Measurements from ENCODE around the gene ENG. TPM values are rescaled to one million over a fixed set of nuclear protein-coding genes. Genes with fewer than 3 reads are reported as not detected.
A peak's percentile ranks its signal among the peaks of the same experiment; 100 is the strongest.

ENG gene
- total RNA-seq, 1 experiment from 2014 or later: 25.1 TPM

GRCh38 chr9:127794001-127794791 is 60.3 kb downstream of the ENG start:
- Histone ChIP-seq H3K27me3 (ENCODE audit: control insufficient read depth, insufficient read depth, low read length) (no peaks in the 10 kb centered on the region), H3K9me3 (ENCODE audit: control insufficient read depth, insufficient read depth, low read depth, low read length) (no peaks in the 10 kb centered on the region), H3K4me1 (ENCODE audit: control insufficient read depth, insufficient read depth, low read length) (no peaks in the 10 kb centered on the region), H3K4me3 (ENCODE audit: low read depth in 2 of 2, low read length in 2 of 2) (no peak overlapping the region), H3K36me3 (ENCODE audit: control insufficient read depth, insufficient read depth, low read length) (peaks cover 9% of the 10 kb centered on the region), H3K27ac (ENCODE audit: low read length) (no peak overlapping the region)
- in situ Hi-C loops (cut with HindIII; ENCODE audit: low pct_unique_long_range_greater_than_20kb, low sequenced_read_pairs) (no loop called here), intact Hi-C loops (cut with micrococcal nuclease; ENCODE audit: unreplicated experiment) (no loop called here)
- CTCF ChIA-PET: no interaction called here
- POLR2A ChIA-PET: no interaction called here
- no peak for TF ChIP-seq TCF7L2 (IDR thresholded peaks at IDR 0.05; ENCODE audit: low read depth, low read length)
- TF ChIP-seq POLR2AphosphoS5 (IDR thresholded peaks at IDR 0.05; ENCODE audit: low read depth, low read length): no peak
- no peak for TF ChIP-seq SIN3A (IDR thresholded peaks at IDR 0.05; ENCODE audit: borderline replicate concordance, insufficient read depth, low read depth, low read length)
- no peak for TF ChIP-seq REST (IDR thresholded peaks at IDR 0.05; ENCODE audit: insufficient read depth in 1 of 2, low read depth in 2 of 2, low read length in 1 of 2)
- TF ChIP-seq CTCF (IDR thresholded peaks at IDR 0.05): no peak
- ATAC-seq: peak; percentile 47
- no TSS peak for BruUV-seq (replicated peaks)
- DNase-seq (ENCODE audit: low read depth, low spot score): no peak

- Histone ChIP-seq H3K9me3 (ENCODE audit: control insufficient read depth, insufficient read depth, low read depth, low read length) (no peaks in the 10 kb centered on the region), H3K36me3 (ENCODE audit: control insufficient read depth, insufficient read depth, low read length) (peaks cover 9% of the 10 kb centered on the region), H3K4me1 (ENCODE audit: control insufficient read depth, insufficient read depth, low read length) (no peaks in the 10 kb centered on the region), H3K27me3 (ENCODE audit: control insufficient read depth, insufficient read depth, low read length) (no peaks in the 10 kb centered on the region), H3K4me3 (ENCODE audit: low read depth in 2 of 2, low read length in 2 of 2) (no peak overlapping the region), H3K27ac (ENCODE audit: low read length) (no peak overlapping the region)
- BruUV-seq (replicated peaks): no TSS peak
- in situ Hi-C loops (cut with HindIII; ENCODE audit: low pct_unique_long_range_greater_than_20kb, low sequenced_read_pairs) (no loop called here), intact Hi-C loops (cut with micrococcal nuclease; ENCODE audit: unreplicated experiment) (no loop called here)
- ChIA-PET CTCF (interaction anchor here (0.6 to 0.7 kb wide), 3 partner anchors 95 to 288 kb away, joined by 3 to 4 read pairs (median 3); no protein-coding TSS in a partner anchor), POLR2A (interaction anchor here (0.7 kb wide), 1 partner anchor 389 kb away, joined by 6 read pairs; no protein-coding TSS in a partner anchor)
- no peak for ATAC-seq
- DNase-seq (ENCODE audit: low read depth, low spot score): no peak
- TF ChIP-seq SIN3A (IDR thresholded peaks at IDR 0.05; ENCODE audit: borderline replicate concordance, insufficient read depth, low read depth, low read length) (no peak), CTCF (IDR thresholded peaks at IDR 0.05) (no peak), POLR2AphosphoS5 (IDR thresholded peaks at IDR 0.05; ENCODE audit: low read depth, low read length) (no peak; the same call in 1 of the 2 replicates), TCF7L2 (IDR thresholded peaks at IDR 0.05; ENCODE audit: low read depth, low read length) (no peak)
Measured at GRCh38 chr9:127793093-127793708, 61.3 kb downstream of the ENG start.
